ENCODE results near the gene CACNG8. TPM values are rescaled to one million over a fixed set of nuclear protein-coding genes. Genes with fewer than 3 reads are reported as not detected.

The CACNG8 gene
- total and polyA plus RNA-seq, 8 donors: under 0.01 to 0.06 (median 0.03) TPM; not detected in 1

DNA sequence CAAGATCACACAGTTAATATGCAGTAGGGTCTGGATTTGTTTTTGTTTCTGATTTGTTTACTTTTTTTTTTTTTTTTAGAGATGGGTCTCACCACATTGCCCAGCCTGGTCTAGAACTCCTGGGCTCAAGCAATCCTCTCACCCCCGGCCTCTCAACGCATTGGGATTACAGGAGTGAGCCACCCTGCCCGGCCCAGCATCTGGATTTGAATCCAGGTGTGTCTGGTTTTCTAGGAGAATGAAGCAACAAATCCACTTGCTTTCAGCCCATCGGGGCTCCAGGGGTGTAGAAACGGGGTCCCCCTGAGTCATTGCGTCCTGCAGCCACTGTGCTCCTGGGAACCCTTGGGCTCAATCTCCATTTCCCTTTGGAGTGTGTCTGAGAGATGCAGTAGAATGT, 6.6 kb downstream of the CACNG8 start:
- H3K27me3 ChIP-seq: peaks cover 0 to 5% (median 0%) of the 10 kb centered on the region in 4 donors
- no peaks in the 10 kb centered on the region for H3K9me3 ChIP-seq
- FAIRE-seq: no peak
- no peaks in the 10 kb centered on the region for H3K4me1 ChIP-seq
- no peak for ATAC-seq
- WGBS, 2 donors: 67 to 80% methylated on average over 6 of the region's 6 CpGs
- no peak for DNase-seq
- no peak overlapping the region for H3K27ac ChIP-seq
- H3K36me3 ChIP-seq: no peaks in the 10 kb centered on the region
- TF ChIP-seq CTCF (IDR thresholded peaks at IDR 0.05): no peak
- intact Hi-C loops (cut with DNase I): no loop called here
- no peak overlapping the region for H3K4me3 ChIP-seq

- Histone ChIP-seq H3K27me3 (no peaks in the 10 kb centered on the region), H3K4me1 (no peaks in the 10 kb centered on the region), H3K36me3 (no peaks in the 10 kb centered on the region), H3K27ac (no peak overlapping the region), H3K4me3 (no peak overlapping the region), H3K9me3 (no peaks in the 10 kb centered on the region)
- WGBS, 2 donors: 48 to 55% methylated on average over 10 of the region's 10 CpGs
- peak in 1 of 4 donors; percentile 25 for ATAC-seq
- no peak for FAIRE-seq
- no peak for TF ChIP-seq CTCF (IDR thresholded peaks at IDR 0.05)
- DNase-seq: no peak
- intact Hi-C loops (cut with DNase I): no loop called here
Measured at GRCh38 chr19:53971673-53972072, 8.9 kb downstream of the CACNG8 start.

- 2 to 10% methylated on average over 9 of the region's 9 CpGs for WGBS, 2 donors
- Histone ChIP-seq H3K36me3 (no peaks in the 10 kb centered on the region), H3K27ac (no peak overlapping the region), H3K4me1 (peaks cover 0 to 4% (median 0%) of the 10 kb centered on the region in 3 donors), H3K4me3 (peak overlapping the region in 1 of 4 donors; percentile 22), H3K27me3 (peaks cover 0 to 23% (median 3%) of the 10 kb centered on the region in 4 donors), H3K9me3 (no peaks in the 10 kb centered on the region)
- no peak for TF ChIP-seq CTCF (IDR thresholded peaks at IDR 0.05)
- intact Hi-C loops (cut with DNase I): no loop called here
- ATAC-seq: peak; percentile 85 to 96 (median 93)
- no peak for FAIRE-seq
- DNase-seq: peak in 4 of 6 donors; percentile 67 to 78 (median 70)
Measured at GRCh38 chr19:53977429-53977990, 14.8 kb downstream of the CACNG8 start.

- Histone ChIP-seq H3K4me1 (peaks cover 0 to 4% (median 0%) of the 10 kb centered on the region in 3 donors), H3K36me3 (no peaks in the 10 kb centered on the region), H3K4me3 (peak overlapping the region in 1 of 4 donors; percentile 22), H3K27me3 (peaks cover 0 to 25% (median 3%) of the 10 kb centered on the region in 4 donors), H3K27ac (no peak overlapping the region), H3K9me3 (no peaks in the 10 kb centered on the region)
- 5 to 7% methylated on average over 54 of the region's 54 CpGs for WGBS, 2 donors
- DNase-seq (peak in 4 of 6 donors; percentile 21 to 46 (median 32)), FAIRE-seq (no peak), ATAC-seq (peak in 3 of 4 donors; percentile 51 to 66 (median 63))
- no peak for TF ChIP-seq CTCF (IDR thresholded peaks at IDR 0.05)
- intact Hi-C loops (cut with DNase I): no loop called here
Measured at GRCh38 chr19:53977991-53978731, 15.4 kb downstream of the CACNG8 start.
